Stimulated activated naive CD8-positive, alpha-beta T cell treated with anti-CD3 and anti-CD28 coated beads, Interleukin-15, amount 100 ng/mL, for 72 hours (primary cell): ENCODE results near the gene PDE6B.
"Not testable (repeated sequence)": the region's sequence is repeated elsewhere in the genome, so short reads cannot be mapped to it uniquely, and the experiment has no call there.

Source experiments
- ATAC-seq: fragments of 150-1000 bp; cut with Tn5 transposase; 2 replicates; pipeline ENCODE4 v1.10.0; 2021; ENCODE audit warnings: mild to moderate bottlenecking, moderate library complexity
- DNase-seq, 2 donors: peaks; one replicate each; pipeline ENCODE4 v3.0.0; 2021 to 2022
- H3K27ac Mint-ChIP-seq, 2 donors: one replicate each; pipeline ENCODE4 v1.8.0; 2022; ENCODE audit warnings: mild to moderate bottlenecking in 2 of 2, mixed read lengths in 2 of 2, moderate library complexity in 2 of 2
- H3K27me3 Mint-ChIP-seq: one replicate; pipeline ENCODE4 v1.8.0; 2022; ENCODE audit warnings: mixed read lengths
- H3K4me1 Mint-ChIP-seq: one replicate; pipeline ENCODE4 v1.8.0; 2022; ENCODE audit warnings: mild to moderate bottlenecking, mixed read lengths
- H3K4me3 Mint-ChIP-seq, 2 donors: one replicate each; pipeline ENCODE4 v1.8.0; 2022; ENCODE audit warnings: mild to moderate bottlenecking in 2 of 2, mixed read lengths in 2 of 2, moderate library complexity in 1 of 2
- H3K9me3 Mint-ChIP-seq, 2 donors: one replicate each; pipeline ENCODE4 v1.8.0; 2022; ENCODE audit warnings: mixed read lengths in 2 of 2

The PDE6B gene

DNA sequence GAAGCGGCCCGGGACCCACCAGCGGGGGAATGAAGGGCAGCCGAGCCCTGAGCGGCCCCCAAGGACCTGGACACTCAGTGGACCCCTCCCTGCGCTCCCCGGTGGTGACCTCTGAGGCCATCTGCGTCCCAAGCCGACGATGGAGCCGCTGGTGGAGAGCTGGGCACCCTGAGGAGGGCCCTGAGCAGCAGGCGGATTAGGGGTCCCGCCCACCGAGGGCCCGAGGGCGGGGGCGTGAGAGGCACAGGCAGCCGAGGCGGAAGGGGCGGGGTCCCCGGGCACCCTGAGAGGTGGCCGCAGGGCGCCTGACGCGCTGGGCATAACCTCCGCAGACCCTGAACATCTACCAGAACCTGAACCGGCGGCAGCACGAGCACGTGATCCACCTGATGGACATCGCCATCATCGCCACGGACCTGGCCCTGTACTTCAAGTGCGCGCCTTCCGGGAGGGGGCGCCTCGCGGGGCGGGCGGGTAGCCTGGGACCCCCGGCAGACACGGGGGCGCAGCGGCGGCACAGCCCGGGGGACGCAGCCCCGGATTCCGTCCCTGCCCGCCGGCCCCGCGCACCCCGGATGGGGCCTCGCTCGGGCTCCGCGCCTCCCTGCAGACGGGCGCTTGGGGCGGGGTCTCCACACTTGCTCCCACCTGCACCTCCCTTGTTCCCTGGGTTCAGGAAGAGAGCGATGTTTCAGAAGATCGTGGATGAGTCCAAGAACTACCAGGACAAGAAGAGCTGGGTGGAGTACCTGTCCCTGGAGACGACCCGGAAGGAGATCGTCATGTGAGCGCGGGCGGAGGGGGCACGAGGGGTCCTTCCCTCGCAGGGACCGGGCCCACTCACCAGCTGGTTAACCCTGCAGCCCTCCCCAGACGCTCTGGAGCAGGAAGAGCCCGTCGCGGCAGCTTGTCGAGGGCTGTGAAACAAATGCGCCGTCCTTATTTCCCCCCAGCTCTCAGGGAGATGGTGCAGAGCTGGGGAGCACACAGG lies 38.4 kb downstream of the PDE6B start:
- ATAC-seq = peak; percentile 83
- peak; percentile 71 to 82 for DNase-seq
- no peaks in the 10 kb centered on the region for H3K9me3 Mint-ChIP-seq
- H3K4me3 Mint-ChIP-seq = peak overlapping the region; percentile 91 to 93
- no peaks in the 10 kb centered on the region for H3K27me3 Mint-ChIP-seq
- peaks cover 35% of the 10 kb centered on the region for H3K4me1 Mint-ChIP-seq
- H3K27ac Mint-ChIP-seq = peak overlapping the region; percentile 94 to 97

DNA sequence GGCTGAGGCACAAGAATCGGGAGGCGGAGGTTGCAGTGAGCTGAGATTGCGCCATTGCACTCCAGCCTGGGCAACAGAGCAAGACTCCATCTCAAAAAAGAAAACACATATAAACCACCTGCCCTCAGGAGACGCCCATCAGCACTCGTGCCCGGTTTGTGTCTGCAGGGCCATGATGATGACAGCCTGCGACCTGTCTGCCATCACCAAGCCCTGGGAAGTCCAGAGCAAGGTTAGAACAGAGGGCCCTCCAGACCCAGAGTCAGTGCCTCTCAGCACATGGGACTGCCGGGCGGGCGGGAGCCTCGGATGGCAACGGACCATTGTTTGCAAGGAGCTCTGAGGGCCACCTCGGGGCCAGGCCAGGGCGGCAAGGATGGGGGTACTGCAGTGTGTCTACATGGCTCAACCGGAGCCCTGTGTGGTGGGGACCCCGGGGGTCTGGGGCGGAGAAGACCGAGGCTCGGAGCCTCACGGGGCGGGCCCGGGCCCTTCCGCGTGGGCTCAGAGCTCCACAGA lies 39.4 kb downstream of the PDE6B start:
- ATAC-seq = no peak

DNA sequence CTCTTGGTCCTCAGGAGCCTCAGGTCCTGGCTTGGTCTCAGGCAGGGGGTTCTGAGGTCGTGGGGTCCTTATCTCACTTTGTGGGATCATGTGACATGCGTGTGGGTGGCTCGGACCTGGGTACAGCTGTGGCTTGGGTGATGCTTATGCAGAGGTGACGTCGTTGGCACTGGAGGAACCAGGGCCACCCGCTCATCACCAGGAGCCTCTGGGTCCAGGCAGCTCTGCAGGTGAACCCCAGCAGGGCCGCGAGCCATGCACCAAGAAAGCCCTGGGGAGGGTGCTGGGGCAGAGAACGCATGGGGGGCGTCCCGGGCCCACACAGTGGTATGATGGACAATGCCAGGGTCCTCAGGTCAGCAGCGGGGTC lies 40.0 kb downstream of the PDE6B start:
- DNase-seq (no peak), ATAC-seq (no peak)
- Mint-ChIP-seq H3K27me3 (no peaks in the 10 kb centered on the region), H3K4me1 (peaks cover 35% of the 10 kb centered on the region), H3K9me3 (no peaks in the 10 kb centered on the region), H3K27ac (peak overlapping the region in 1 of 2 donors; percentile 73), H3K4me3 (peak overlapping the region in 1 of 2 donors; percentile 91)

More for the DNA sequence above, 39.4 kb downstream of the PDE6B start:
- Mint-ChIP-seq H3K27ac (peak overlapping the region; percentile 94 to 96), H3K4me3 (peak overlapping the region; percentile 86 to 91), H3K4me1 (peaks cover 35% of the 10 kb centered on the region), H3K27me3 (no peaks in the 10 kb centered on the region), H3K9me3 (no peaks in the 10 kb centered on the region)
- no peak for DNase-seq

DNA sequence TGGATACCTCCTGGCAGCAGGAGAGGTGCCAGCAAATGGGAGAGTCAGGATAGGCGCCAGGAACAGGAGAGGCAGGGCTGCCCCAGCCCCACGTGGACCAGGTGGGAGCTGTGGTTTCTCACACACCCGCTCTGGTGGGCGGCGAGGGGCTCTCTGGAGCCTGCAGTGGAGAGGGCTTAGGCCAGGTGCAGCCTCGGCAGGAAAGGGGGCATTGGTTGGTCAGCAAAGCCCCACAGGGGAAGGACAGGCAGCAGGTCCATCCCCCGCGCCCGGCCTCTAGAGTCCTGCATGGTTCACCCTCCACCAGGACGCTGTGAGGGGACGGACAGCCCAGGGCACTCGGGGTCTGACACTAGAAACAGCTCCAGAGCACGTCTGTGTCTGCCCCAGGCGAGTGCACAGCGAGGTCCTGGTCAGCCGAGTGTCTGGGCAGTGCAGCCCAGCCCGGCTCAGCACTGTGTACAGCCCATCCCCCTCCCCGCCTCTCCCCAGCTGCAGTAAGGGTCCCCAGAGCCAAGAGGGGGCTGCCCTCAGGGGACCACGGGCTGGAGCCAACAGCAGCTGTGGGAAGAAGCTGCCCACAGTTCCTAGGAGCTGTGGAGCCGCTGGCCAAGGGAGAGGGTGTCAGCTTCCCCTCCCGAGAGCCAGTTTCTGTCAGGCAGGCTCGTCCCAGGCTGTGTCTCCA lies 40.5 kb downstream of the PDE6B start:
- Mint-ChIP-seq H3K27me3 (no peaks in the 10 kb centered on the region), H3K4me3 (no peak overlapping the region), H3K4me1 (peaks cover 35% of the 10 kb centered on the region), H3K27ac (no peak overlapping the region), H3K9me3 (no peaks in the 10 kb centered on the region)
- ATAC-seq = no peak
- DNase-seq = no peak

DNA sequence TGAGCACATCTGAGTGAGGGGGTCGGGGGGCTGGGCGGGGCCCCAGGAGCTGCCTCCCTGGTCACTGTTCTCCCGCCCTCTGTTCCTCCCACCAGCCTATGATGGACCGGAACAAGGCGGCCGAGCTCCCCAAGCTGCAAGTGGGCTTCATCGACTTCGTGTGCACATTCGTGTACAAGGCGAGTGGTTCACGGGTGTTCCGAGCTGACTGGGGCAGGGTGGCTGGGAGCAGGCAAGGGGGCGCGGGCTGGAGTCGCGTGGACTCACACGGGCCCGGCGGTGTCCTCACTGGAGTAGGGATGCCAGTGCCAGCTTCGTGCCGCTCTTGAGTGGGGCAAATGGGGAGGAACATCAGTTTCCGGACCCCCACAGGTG lies 41.0 kb downstream of the PDE6B start:
- DNase-seq = no peak
- ATAC-seq = no peak
- no peaks in the 10 kb centered on the region for H3K9me3 Mint-ChIP-seq
- no peak overlapping the region for H3K4me3 Mint-ChIP-seq
- H3K27ac Mint-ChIP-seq = no peak overlapping the region
- peaks cover 35% of the 10 kb centered on the region for H3K4me1 Mint-ChIP-seq
- no peaks in the 10 kb centered on the region for H3K27me3 Mint-ChIP-seq

DNA sequence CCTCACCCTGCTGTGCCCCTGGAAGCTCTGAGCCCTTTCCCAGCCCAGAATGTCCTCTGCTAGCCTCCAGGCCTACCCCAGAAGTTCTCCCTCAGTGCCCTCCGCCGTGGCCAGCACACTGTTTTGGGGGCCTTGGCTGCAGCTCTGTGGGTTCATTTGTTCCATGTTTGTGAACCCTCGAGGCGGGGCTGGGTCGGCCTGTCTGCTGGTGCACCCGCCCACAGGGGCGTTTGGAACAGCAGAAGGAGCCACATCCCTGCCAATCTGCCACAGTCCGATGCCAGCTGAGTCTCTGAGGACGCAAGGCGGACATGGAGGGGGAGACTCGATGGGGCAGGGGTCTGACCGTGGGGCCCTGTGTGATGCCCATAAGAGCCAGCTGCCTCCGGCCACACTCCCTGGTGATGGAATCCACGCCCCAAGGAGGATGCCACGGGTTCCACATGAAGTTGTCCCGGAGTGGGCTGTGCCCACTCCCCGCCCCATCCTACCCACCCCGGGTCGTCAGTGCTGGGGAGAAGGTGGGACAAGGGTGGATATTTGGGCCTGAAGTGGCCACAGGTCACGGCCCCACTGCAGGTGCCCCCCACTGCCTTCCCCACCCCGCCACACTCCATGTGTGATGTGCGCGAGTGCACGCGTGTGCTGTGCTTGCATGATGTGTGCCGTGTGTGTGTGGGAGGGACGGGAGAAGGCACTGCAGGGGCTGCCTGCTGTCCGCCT lies 41.6 kb downstream of the PDE6B start:
- Mint-ChIP-seq H3K27me3 (no peaks in the 10 kb centered on the region), H3K4me1 (peaks cover 32% of the 10 kb centered on the region), H3K9me3 (no peaks in the 10 kb centered on the region), H3K27ac (no peak overlapping the region), H3K4me3 (no peak overlapping the region)
- DNase-seq (no peak), ATAC-seq (no peak)

DNA sequence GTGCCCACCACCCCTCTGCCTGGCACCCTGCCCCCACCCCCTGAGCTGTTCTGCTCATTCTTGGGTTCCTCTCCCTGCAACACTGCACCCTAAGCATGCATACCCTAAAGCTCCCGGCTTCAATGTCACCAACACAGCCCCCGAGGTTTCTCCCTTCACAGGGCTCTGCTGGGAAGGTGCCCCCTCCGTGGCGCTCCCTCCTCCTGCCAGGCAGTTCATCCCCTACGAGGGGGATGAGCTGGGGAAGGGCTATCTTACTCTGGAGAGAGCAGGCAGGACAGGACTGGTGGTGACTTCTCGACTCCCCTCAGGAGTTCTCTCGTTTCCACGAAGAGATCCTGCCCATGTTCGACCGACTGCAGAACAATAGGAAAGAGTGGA lies 42.2 kb downstream of the PDE6B start:
- Mint-ChIP-seq H3K27ac (no peak overlapping the region), H3K9me3 (no peaks in the 10 kb centered on the region), H3K27me3 (no peaks in the 10 kb centered on the region), H3K4me3 (no peak overlapping the region), H3K4me1 (peaks cover 26% of the 10 kb centered on the region)
- ATAC-seq (no peak), DNase-seq (no peak)

DNA sequence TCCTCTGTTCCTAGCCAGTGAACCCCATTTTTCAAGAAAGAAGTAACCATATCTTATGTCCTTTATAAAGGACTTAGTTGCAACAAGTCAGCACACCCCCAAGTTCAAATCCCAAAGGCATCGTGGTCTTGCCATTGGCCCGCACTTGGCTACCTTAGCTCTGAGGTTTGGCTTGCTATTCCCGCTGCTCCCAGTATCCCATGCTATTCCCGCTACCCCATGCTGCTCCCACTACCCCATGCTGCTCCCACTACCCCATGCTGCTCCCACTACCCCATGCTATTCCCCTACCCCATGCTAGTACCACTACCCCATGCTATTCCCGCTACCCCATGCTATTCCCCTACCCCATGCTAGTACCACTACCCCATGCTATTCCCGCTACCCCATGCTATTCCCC lies 42.8 kb downstream of the PDE6B start:
- not testable (repeated sequence) for ATAC-seq, DNase-seq, H3K27ac Mint-ChIP-seq, H3K9me3 Mint-ChIP-seq, H3K27me3 Mint-ChIP-seq, H3K4me3 Mint-ChIP-seq
- H3K4me1 Mint-ChIP-seq = peaks cover 25% of the 10 kb centered on the region

DNA sequence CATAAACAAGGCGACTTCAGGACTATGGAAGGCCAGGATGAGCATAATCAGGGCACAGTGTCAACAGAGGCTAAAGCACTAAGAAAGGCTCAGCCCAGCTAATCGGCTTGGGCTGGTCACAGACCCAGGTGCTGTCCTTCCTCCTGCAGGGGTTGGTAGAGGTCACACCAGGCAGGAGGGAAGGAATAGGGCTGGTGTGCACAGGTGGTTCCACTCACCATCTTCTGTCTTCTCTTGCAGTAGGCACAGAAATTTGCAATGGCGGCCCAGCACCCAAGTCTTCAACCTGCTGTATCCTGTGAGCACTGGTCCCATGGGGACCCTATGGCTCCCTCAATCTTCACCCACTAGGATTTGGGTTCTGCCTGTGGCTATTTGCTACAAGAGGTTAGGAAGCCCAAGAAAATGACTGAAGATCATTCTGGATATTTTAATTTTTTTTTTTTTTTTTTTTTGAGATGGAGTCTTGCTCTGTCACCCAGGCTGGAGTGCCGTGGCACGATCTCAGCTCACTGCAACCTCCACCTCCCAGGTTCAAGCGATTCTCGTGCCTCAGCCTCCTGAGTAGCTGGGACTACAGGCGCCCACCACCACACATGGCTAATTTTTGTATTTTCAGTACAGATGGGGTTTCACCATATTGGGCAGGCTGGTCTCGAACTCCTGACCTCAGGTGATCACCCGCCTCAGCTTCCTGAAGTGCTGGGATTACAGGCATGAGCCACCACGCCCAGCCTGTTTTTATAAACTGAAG lies 44.6 kb downstream of the PDE6B start:
- ATAC-seq, DNase-seq, H3K4me3 Mint-ChIP-seq, H3K27me3 Mint-ChIP-seq, H3K9me3 Mint-ChIP-seq, H3K27ac Mint-ChIP-seq: not testable (repeated sequence)
- H3K4me1 Mint-ChIP-seq = peaks cover 16% of the 10 kb centered on the region

DNA sequence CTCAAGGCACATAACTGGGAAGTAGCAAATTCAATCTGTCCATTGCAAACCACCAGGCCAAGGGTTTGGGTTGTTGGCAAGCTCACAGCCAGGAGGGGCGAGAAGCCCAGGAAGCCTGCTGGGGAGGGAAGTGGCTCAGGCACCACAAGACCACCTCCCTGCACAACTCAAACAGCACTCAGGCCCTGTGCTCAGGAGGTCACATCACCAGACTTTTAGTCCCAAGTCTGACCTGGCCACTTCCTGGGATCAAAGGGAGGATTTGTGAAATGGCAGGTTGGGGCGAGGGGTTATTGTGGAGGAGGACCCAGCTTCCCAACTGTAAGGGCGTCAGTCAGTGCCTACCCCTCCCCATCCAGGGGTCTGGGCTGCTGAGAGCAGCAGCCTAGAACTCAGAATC lies 46.4 kb downstream of the PDE6B start:
- Mint-ChIP-seq H3K9me3 (no peaks in the 10 kb centered on the region), H3K4me1 (peaks cover 26% of the 10 kb centered on the region), H3K4me3 (no peak overlapping the region), H3K27ac (no peak overlapping the region), H3K27me3 (no peaks in the 10 kb centered on the region)
- ATAC-seq (no peak), DNase-seq (no peak)

DNA sequence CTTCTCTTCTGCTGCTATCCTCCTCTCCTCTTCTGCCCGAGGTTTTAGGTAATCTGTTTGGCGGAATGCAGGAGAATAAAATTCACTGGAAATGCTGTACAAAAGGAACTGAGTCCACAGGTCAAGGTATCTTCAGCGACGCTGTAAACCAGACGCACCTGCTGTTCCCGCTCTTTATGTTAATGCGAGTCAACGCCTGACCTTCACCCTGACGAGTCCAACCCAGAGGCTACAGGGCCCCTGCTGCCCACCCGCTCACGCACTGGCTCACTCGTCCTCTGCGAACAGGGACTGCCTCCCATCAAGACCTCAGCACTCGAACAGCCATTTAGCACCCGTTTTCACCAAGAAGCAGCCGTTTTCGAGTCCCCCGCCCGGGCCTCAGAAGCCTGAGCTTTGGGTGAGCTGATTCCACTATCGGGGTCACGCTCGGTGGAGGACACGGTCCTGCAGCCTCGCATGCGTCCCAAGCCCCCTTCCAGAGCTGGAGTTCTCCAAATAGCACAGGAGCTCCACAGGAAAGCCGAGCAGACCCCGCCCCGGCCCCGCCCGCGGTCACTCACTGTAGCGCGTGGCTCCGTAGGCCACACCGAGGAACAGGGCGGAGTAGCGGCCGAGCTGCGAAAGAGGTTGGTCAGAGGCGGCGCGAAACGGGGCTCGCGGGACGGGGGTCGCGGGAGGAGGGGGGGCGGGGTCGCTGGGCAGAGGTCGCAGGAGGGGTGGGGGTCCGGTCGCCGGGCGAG lies 48.1 kb downstream of the PDE6B start:
- Mint-ChIP-seq H3K4me3 (peak overlapping the region; percentile 89 to 93), H3K27me3 (no peaks in the 10 kb centered on the region), H3K4me1 (peaks cover 36% of the 10 kb centered on the region), H3K9me3 (no peaks in the 10 kb centered on the region), H3K27ac (peak overlapping the region; percentile 85 to 89)
- ATAC-seq (peak; percentile 4), DNase-seq (no peak)

DNA sequence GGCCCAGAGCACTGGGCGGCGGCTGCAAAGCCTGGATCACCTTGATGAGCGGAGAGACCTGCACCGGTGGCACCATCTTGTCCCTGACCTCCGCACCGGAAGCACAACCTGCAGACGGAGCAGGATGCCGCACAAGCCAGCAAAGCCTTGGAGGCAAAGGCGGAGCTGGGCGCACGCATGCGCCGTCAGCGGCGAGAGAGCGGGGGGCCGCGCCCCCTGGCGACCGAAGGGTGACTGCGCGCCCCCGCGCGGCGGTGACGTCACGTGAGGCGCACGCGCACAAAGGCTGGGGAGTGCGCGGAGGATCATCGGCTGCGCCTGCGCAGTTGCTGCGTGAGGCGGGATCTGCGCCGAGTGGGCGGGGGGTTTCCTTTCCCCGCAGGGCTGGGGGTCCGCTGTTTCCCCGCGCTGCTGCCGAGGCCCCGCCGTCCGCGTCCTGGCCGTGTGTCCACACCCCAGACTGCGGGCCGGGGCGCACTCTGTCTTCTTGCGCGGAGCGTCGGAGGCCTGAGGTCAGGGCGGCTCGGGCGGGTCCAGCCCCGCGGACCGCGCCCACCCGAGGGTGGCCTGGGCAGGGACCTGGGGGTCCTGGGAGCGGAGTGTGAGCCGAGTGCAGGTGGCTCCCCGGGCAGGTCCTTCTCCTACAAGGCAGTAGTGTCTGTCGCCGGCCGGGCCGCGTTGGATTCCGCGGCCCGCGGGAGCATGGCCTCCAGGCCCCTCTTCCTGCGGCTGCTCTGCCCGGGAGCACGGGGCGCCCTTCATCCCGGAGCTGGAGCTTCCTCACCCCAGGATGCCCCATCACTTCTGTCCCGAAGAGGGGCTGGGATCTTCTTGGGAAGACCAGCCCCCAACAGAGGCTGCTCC lies 49.0 kb downstream of the PDE6B start, which contains the start of the genes ATP5ME and MYL5:
TSS of gene ATP5ME (minus strand) at position 105 of the 864 bp plus-strand sequence. CDS start at position 76, 29 bp downstream.
TSS of gene MYL5 (plus strand) at position 371 of the 864 bp plus-strand sequence. CDS start 3,485 bp downstream, outside the sequence.
- ATAC-seq = peak; percentile 94
- Mint-ChIP-seq H3K27ac (peak within 1 kb of the TSS; percentile 94 to 98), H3K27me3 (no peaks in the 10 kb centered on the region), H3K4me1 (peaks cover 36% of the 10 kb centered on the region), H3K9me3 (no peaks in the 10 kb centered on the region), H3K4me3 (peak within 1 kb of the TSS; percentile 89 to 95)
- DNase-seq = peak; percentile 98 to 99
